Posterior cingulate gyrus (tissue), 11 donors: ENCODE results near the gene SEMA5B.
A peak's percentile ranks its signal among the peaks of the same experiment; 100 is the strongest.

Experiments
- DNase-seq, 10 donors: peaks; one replicate each; pipeline versions ENCODE4 v3.0.0 to v3.0.0-alpha.2; 2020 to 2021; ENCODE audit warnings: mixed read lengths in 3 of 10
- intact Hi-C: fragments of 100-400 bp; cut with DNase I; formaldehyde crosslinking; loops from one replicate; pipeline ENCODE4 v1.15.1; 2023

SEMA5B gene

GRCh38 chr3:122932251-122932967 lies 95.2 kb downstream of the SEMA5B start:
- intact Hi-C loops: no loop called here
- peak in 1 of 10 donors; percentile 34 for DNase-seq

GRCh38 chr3:122931636-122932035 lies 95.9 kb downstream of the SEMA5B start:
- intact Hi-C loops: no loop called here
- DNase-seq: peak in 1 of 10 donors; percentile 8

GRCh38 chr3:122930063-122930997 lies 97.2 kb downstream of the SEMA5B start:
- peak in 1 of 10 donors; percentile 75 for DNase-seq

GRCh38 chr3:122929188-122930062 lies 98.1 kb downstream of the SEMA5B start:
- intact Hi-C loops: no loop called here
- DNase-seq: peak in 1 of 10 donors; percentile 3

More at GRCh38 chr3:122930063-122930997, 97.2 kb downstream of the SEMA5B start:
- intact Hi-C loops: no loop called here

- intact Hi-C loops: no loop called here
- peak in 1 of 10 donors; percentile 81 for DNase-seq
Measured at GRCh38 chr3:122928396-122929187, 99.0 kb downstream of the SEMA5B start.

- DNase-seq: no peak
- intact Hi-C loops: no loop called here
Measured at GRCh38 chr3:122927726-122928125, 99.8 kb downstream of the SEMA5B start.

GRCh38 chr3:122926811-122927210 lies 100.8 kb downstream of the SEMA5B start:
- intact Hi-C loops: no loop called here
- no peak for DNase-seq

GRCh38 chr3:122926322-122926721 lies 101.2 kb downstream of the SEMA5B start:
- peak in 1 of 10 donors; percentile 52 for DNase-seq
- intact Hi-C loops: no loop called here

- DNase-seq: peak in 1 of 10 donors; percentile 1
- intact Hi-C loops: no loop called here
Measured at GRCh38 chr3:122925756-122926155, 101.8 kb downstream of the SEMA5B start.

GRCh38 chr3:122924056-122924455 lies 103.5 kb downstream of the SEMA5B start:
- intact Hi-C loops: no loop called here
- no peak for DNase-seq

GRCh38 chr3:122923611-122924010 lies 104.0 kb downstream of the SEMA5B start:
- intact Hi-C loops: no loop called here
- peak in 1 of 10 donors; percentile 24 for DNase-seq

- intact Hi-C loops: no loop called here
Measured at GRCh38 chr3:122921791-122922651, 105.5 kb downstream of the SEMA5B start.

GRCh38 chr3:122920986-122921385 lies 106.6 kb downstream of the SEMA5B start:
- DNase-seq: peak in 1 of 10 donors; percentile 26
- intact Hi-C loops: no loop called here

More at GRCh38 chr3:122921791-122922651, 105.5 kb downstream of the SEMA5B start:
- peak in 1 of 10 donors; percentile 71 for DNase-seq

- no peak for DNase-seq
- intact Hi-C loops: no loop called here
Measured at GRCh38 chr3:122919291-122919610, 108.3 kb downstream of the SEMA5B start.

GRCh38 chr3:122918576-122919290 lies 108.8 kb downstream of the SEMA5B start:
- intact Hi-C loops: no loop called here

GRCh38 chr3:122917412-122917811 lies 110.2 kb downstream of the SEMA5B start:
- intact Hi-C loops: no loop called here
- DNase-seq: no peak

More at GRCh38 chr3:122918576-122919290, 108.8 kb downstream of the SEMA5B start:
- DNase-seq: no peak

GRCh38 chr3:122916580-122916979 lies 111.0 kb downstream of the SEMA5B start:
- DNase-seq: no peak

GRCh38 chr3:122916084-122916483 lies 111.5 kb downstream of the SEMA5B start:
- intact Hi-C loops: no loop called here
- DNase-seq: no peak

More at GRCh38 chr3:122916580-122916979, 111.0 kb downstream of the SEMA5B start:
- intact Hi-C loops: no loop called here
